Urinary bladder (tissue), 4 donors: ENCODE results near the gene CUL4A. TPM values are rescaled to one million over a fixed set of nuclear protein-coding genes. Genes with fewer than 3 reads are reported as not detected.

Experiments used
- DNase-seq: peaks from one replicate; pipeline ENCODE4 v3.0.0-alpha.2; 2015; ENCODE audit errors: extremely low spot score
- H3K27ac ChIP-seq: one replicate; pipeline ENCODE4 v1.5.1; 2013; ENCODE audit warnings: low read depth, mild to moderate bottlenecking, moderate library complexity
- H3K36me3 ChIP-seq: one replicate; pipeline ENCODE4 v1.6.1; 2013; ENCODE audit warnings: mild to moderate bottlenecking, moderate library complexity; ENCODE audit not compliant: insufficient read depth
- H3K4me1 ChIP-seq: one replicate; pipeline ENCODE4 v1.6.1; 2013; ENCODE audit warnings: mild to moderate bottlenecking, moderate library complexity; ENCODE audit not compliant: insufficient read depth
- H3K4me3 ChIP-seq: one replicate; pipeline ENCODE4 v1.5.1; 2013; ENCODE audit warnings: low read depth, low read length
- WGBS: extraction: QIAGEN DNeasy Blood & Tissue Kit; methylation state at CpG from one replicate; pipeline ENCODE4 v1.1.7; 2013; 5-methylcytosine and 5-hydroxymethylcytosine counted together
- polyA plus RNA-seq: library from polyadenylated mRNA; stranded (reverse); fragments of 200-250 nt; gene quantifications from one replicate; pipeline ENCODE4 v1.2.3, GENCODE V29; 2013
- total RNA-seq: library from RNA; depleted of rRNA; stranded (reverse); fragments of >200 nt; gene quantifications from one replicate; pipeline ENCODE4 v1.2.3, GENCODE V29; 2014
- donor health status: healthy with polysubstance abuse.
- donor health status: healthy.

The CUL4A gene
- total and polyA plus RNA-seq, 2 donors = 44.2 to 83.0 TPM

- Histone ChIP-seq H3K36me3 (no peaks in the 10 kb centered on the region), H3K4me3 (no peak overlapping the region), H3K4me1 (no peaks in the 10 kb centered on the region), H3K27ac (peak overlapping the region; percentile 7)
- DNase-seq = no peak
- 81% methylated on average over 13 of the region's 13 CpGs for WGBS
These were observed 23.1 kb upstream of the CUL4A start for GRCh38 chr13:113186061-113186900.

GRCh38 chr13:113187263-113187669, 22.1 kb upstream of the CUL4A start:
- WGBS = 61% methylated on average over 9 of the region's 9 CpGs
- Histone ChIP-seq H3K27ac (no peak overlapping the region), H3K36me3 (no peaks in the 10 kb centered on the region), H3K4me1 (no peaks in the 10 kb centered on the region), H3K4me3 (no peak overlapping the region)
- DNase-seq = no peak

- Histone ChIP-seq H3K4me1 (no peaks in the 10 kb centered on the region), H3K4me3 (no peak overlapping the region), H3K27ac (no peak overlapping the region), H3K36me3 (no peaks in the 10 kb centered on the region)
- no peak for DNase-seq
- 90% methylated on average over 23 of the region's 23 CpGs for WGBS
These were observed 21.3 kb upstream of the CUL4A start for GRCh38 chr13:113187883-113188665.

- Histone ChIP-seq H3K27ac (no peak overlapping the region), H3K36me3 (peaks cover 6% of the 10 kb centered on the region), H3K4me1 (no peaks in the 10 kb centered on the region), H3K4me3 (no peak overlapping the region)
- 82% methylated on average over 4 of the region's 4 CpGs for WGBS
- DNase-seq = no peak
These were observed 19.2 kb upstream of the CUL4A start for GRCh38 chr13:113190181-113190580.

- WGBS = 84% methylated on average over 4 of the region's 4 CpGs
- peaks cover 6% of the 10 kb centered on the region for H3K36me3 ChIP-seq
These were observed 17.1 kb upstream of the CUL4A start for GRCh38 chr13:113192279-113192678.

GRCh38 chr13:113192902-113193301, 16.5 kb upstream of the CUL4A start:
- Histone ChIP-seq H3K4me1 (no peaks in the 10 kb centered on the region), H3K27ac (no peak overlapping the region)
- WGBS = 91% methylated on average over 2 of the region's 2 CpGs

More at GRCh38 chr13:113192279-113192678, 17.1 kb upstream of the CUL4A start:
- H3K4me1 ChIP-seq = no peaks in the 10 kb centered on the region
- H3K27ac ChIP-seq = no peak overlapping the region
- no peak overlapping the region for H3K4me3 ChIP-seq
- no peak for DNase-seq

GRCh38 chr13:113195360-113195759, 14.1 kb upstream of the CUL4A start:
- Histone ChIP-seq H3K4me3 (no peak overlapping the region), H3K4me1 (no peaks in the 10 kb centered on the region), H3K27ac (no peak overlapping the region), H3K36me3 (peaks cover 11% of the 10 kb centered on the region)
- no peak for DNase-seq
- WGBS = 74% methylated on average over 6 of the region's 6 CpGs

More at GRCh38 chr13:113192902-113193301, 16.5 kb upstream of the CUL4A start:
- peaks cover 6% of the 10 kb centered on the region for H3K36me3 ChIP-seq
- H3K4me3 ChIP-seq = no peak overlapping the region
- DNase-seq = no peak

- Histone ChIP-seq H3K4me3 (no peak overlapping the region), H3K27ac (no peak overlapping the region), H3K36me3 (peaks cover 11% of the 10 kb centered on the region), H3K4me1 (no peaks in the 10 kb centered on the region)
- DNase-seq = no peak
- WGBS = 89% methylated on average over 9 of the region's 9 CpGs
These were observed 12.3 kb upstream of the CUL4A start for GRCh38 chr13:113196970-113197737.

GRCh38 chr13:113201815-113202214, 7.6 kb upstream of the CUL4A start:
- Histone ChIP-seq H3K27ac (no peak overlapping the region), H3K4me3 (no peak overlapping the region), H3K36me3 (peaks cover 4% of the 10 kb centered on the region), H3K4me1 (no peaks in the 10 kb centered on the region)
- 75% methylated on average over 2 of the region's 2 CpGs for WGBS
- DNase-seq = no peak

GRCh38 chr13:113202912-113203311, 6.5 kb upstream of the CUL4A start:
- Histone ChIP-seq H3K36me3 (peaks cover 4% of the 10 kb centered on the region), H3K4me3 (no peak overlapping the region), H3K4me1 (no peaks in the 10 kb centered on the region), H3K27ac (no peak overlapping the region)
- no peak for DNase-seq
- 89% methylated on average over 4 of the region's 4 CpGs for WGBS

GRCh38 chr13:113203507-113204377, 5.7 kb upstream of the CUL4A start:
- no peak for DNase-seq
- 80% methylated on average over 12 of the region's 12 CpGs for WGBS
- H3K4me3 ChIP-seq = no peak overlapping the region
- no peak overlapping the region for H3K27ac ChIP-seq
- peaks cover 4% of the 10 kb centered on the region for H3K36me3 ChIP-seq
- H3K4me1 ChIP-seq = no peaks in the 10 kb centered on the region

- Histone ChIP-seq H3K27ac (no peak overlapping the region), H3K4me1 (no peaks in the 10 kb centered on the region), H3K36me3 (no peaks in the 10 kb centered on the region), H3K4me3 (no peak overlapping the region)
- WGBS = 89% methylated on average over 5 of the region's 5 CpGs
- no peak for DNase-seq
These were observed 5.1 kb upstream of the CUL4A start for GRCh38 chr13:113204378-113204734.
